ENCODE measurements around the gene HACD3.
"Not testable (repeated sequence)": the region's sequence is repeated elsewhere in the genome, so short reads cannot be mapped to it uniquely, and the experiment has no call there.

The HACD3 gene

DNA sequence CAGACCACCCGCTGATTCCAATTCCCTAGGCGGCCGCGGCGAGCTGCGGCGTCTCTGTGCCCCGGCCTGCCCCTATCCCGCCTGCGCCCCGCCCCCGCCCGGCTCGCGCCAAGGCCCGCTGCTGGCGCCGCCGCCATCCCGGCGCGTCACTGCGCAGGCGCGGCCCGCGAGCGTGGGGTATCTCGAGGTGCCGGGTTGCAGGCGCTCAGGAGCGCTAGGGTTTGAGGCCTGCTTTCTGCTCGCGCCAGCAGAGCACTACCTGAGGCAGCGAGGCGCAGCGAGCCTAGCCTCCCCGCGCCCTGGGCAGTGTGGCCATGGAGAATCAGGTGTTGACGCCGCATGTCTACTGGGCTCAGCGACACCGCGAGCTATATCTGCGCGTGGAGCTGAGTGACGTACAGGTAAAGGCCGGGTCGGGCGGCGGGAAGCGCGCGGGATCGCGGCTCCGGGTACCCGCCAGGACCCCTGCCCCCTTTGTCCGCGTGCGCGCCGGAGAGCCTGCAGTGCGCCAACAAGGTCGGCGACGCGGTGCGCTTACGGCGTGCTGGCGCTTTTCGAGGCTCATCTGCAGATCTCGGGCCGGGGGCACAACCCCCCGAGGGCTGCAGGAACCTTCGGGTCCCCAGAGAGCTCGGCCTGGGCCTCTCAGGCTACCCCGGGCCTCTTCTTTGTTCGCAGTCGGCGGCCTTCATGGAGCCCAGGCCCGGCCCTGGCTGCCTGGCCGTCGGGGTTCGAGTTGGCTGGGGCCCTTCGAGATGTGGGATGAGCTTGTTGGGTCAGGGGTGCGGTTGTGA lies at the start of gene HACD3:
Gene HACD3 (plus strand): TSS at position 146 of the 794 bp plus-strand sequence. CDS start 169 bp downstream, at position 315.
- DNase-seq: peak; percentile 96

DNA sequence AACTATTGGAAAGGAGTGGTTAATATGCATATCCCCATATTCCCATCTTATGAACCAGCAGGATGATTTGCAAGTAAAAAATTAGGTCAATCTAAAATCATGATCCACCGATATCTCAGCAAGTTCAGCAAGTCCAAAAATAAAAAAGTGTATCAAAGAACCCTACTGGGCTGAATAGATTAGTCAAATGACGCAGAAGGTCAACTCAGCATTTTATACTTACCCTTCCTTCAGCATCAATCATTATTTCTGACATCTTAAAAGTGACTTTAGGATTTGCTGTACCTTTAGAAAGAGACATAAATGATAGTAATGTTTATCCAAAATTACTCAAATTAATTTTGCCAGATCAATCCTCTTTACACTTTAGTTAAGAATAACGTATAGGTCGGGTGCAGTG lies 45.4 kb upstream of the HACD3 start:
- no peak for DNase-seq

DNA sequence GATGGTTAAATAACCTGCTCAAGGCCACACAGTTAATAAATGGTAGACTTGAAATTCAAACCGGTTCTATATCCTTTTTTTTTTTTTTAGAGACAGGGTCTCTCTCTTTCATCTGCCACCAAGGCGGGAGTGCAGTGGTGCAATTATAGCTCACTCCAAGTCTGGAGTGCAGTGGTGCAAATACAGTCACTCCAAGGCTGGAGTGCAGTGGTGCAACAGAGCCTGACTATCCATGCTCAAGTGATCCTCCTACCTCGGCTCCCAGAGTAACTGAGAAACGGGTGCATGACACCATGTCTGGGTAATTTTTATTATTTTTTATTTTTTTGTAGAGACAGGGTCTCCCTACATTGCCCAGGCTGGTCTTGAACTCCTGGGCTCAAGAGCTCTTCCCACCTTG lies 36.2 kb upstream of the HACD3 start:
- DNase-seq: no peak

DNA sequence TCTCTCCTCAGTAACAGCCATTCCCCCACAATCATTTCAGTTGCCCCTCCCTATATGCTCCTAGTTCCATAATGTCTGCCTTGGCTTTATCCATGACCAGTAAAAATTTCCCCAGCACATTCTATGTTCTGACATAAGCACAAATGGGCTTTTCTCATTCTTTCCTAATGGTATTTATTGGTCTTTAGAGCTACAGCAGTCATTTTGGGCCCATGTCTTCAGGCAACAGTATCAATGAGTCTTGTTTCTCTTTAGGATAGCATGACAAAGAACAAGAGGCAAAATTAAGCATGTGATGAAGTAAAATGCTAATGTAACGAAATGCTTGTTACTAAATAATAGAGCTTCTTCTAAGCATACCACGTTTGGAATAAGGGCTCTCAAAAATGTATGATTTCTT lies 20.9 kb upstream of the HACD3 start:
- DNase-seq: no peak

DNA sequence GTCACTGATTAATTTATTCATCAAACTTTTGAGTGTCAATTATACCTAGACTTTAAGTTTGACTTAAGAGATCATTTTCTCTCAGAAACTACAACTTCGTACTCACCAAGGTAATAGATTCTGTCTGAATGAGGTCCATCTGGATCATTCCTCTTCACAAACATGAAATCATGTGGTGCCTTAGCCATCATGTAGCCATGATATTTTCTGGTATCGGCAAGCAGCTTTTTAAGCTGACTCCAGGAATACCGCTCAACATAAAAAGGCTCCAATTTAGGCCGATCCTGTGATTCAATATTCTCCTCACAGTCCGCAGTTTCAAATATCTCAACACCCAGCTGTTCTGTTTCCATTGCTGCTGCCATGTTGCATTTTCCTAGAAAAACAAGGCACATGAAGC lies 18.1 kb upstream of the HACD3 start:
- no peak for DNase-seq

- DNase-seq: no peak
Observed at GRCh38 chr15:65512807-65513416, 17.4 kb upstream of the HACD3 start.

GRCh38 chr15:65516997-65517865 lies 13.0 kb upstream of the HACD3 start, which contains the start of gene DPP8:
Gene DPP8 (minus strand): TSS chr15:65517689. CDS start chr15:65512553, 5,136 bp downstream.
- peak; percentile 97 for DNase-seq

GRCh38 chr15:65517866-65518207 lies 12.4 kb upstream of the HACD3 start:
- DNase-seq: no peak

- DNase-seq: peak; percentile 80
Observed at GRCh38 chr15:65518633-65519285, 11.5 kb upstream of the HACD3 start.

GRCh38 chr15:65521350-65521749 lies 8.9 kb upstream of the HACD3 start:
- DNase-seq: no peak

- DNase-seq: no peak
Observed at GRCh38 chr15:65524226-65524625, 6.0 kb upstream of the HACD3 start.

- peak; percentile 52 for DNase-seq
Observed at GRCh38 chr15:65525622-65526021, 4.6 kb upstream of the HACD3 start.

DNA sequence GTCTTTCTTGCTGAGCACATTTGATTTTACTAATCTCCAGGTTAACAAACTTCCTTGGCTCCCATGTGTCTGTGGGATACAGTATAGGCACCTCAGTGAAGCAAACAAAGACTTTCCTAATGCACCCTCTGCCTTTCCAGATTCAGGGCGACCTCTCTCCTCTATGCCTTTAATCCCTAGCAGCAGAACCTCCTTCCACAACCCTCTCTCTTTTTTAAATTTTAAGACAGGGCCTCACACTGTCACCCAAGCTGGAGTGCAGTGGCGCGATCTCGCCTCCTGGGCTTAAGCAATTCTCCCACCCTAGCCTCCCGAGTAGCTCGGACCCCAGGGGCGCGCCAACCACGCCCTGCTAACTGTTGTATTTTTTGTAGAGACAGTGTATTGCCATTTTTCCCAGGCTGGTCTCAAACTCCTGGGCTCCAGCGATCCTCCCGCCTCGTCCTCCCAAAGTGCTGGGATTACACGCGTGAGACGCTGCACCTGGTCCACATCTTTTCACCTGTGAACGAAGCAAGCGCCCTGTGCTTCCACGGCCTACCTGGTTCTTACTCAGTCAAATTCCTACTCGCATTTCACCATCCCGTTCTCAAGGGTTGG lies 1.7 kb upstream of the HACD3 start:
- DNase-seq: no peak

DNA sequence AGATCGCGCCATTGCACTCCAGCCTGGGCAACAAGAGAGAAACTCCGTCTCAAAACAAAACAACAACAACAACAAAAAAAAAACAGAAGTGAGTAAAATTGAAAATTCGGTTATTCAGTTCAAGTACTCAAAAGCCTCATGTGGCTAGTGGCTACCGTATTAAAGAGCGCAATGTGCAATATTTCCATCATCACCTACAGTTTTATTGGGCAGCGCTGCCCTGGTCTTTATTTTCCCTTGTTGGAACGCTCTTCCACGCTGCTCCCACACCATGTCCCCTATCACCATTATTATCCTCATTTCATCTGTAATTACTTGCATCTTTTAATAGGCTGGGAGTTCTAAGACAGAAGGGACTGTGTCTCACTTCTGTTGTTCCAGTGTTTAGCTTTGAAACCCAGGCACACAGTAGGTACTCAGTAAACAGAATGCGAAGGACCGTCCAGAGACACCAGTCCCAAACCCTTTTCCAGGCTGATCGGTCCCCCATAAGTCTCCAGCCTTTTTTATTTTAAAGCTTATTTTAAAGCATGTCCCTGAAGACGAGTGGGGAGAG lies 423 bp upstream of the HACD3 start:
- DNase-seq: no peak

DNA sequence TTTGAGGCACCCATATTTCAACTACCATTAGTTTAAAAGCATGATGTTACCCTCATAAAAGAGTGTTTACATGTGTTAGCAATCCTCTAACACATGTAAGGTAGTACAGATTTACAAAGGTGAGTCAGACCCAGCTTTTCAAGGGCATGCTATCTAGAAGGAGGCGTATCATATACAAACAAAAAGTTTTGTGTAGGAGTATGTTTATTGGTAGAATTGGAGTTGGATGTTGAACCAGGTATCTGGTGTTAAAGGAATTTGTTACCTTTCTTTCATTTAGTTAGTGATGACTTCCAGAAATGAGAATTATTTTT lies 2.4 kb downstream of the HACD3 start:
- DNase-seq: no peak

GRCh38 chr15:65533057-65533756 lies 2.9 kb downstream of the HACD3 start:
- DNase-seq: peak; percentile 24

DNA sequence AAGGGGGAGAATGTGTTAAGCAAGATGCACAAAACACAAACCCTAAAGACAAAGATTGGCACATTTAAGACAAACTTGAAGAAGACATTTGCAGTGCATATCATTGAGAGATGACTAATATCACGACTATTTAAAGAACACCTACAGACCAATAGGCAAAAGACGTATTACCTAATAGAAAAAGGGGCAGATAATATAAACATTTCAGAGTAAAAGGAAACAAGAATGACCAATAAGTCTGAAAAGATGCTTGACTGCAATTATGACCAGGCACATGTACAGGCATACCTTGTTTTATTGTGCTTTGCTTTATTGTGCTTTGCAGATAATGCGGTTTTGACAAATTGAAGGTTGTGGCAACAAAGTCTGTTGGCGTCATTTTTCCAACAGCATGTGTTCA lies 4.9 kb downstream of the HACD3 start:
- no peak for DNase-seq

GRCh38 chr15:65540314-65540713 lies 10.1 kb downstream of the HACD3 start:
- DNase-seq: no peak

- DNase-seq: no peak
Observed at GRCh38 chr15:65541231-65541820, 11.1 kb downstream of the HACD3 start.

DNA sequence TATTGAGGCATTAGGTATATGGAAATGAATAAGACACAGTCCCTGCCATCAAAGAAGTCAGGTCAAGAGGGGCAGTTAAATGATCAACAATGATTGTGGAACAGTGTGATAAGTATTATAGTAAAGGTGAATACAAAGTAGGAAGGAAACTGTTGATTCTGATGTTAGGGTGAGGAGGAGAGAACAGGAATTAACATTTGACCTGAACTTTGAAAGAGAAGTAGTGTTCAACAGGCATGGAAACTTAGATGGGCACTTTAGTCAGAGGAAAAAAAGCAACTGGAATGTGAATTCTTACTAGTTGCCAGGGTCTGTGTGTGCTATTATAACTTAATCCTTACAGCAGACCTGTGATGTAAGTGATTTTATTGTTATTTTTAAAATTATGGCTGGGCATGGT lies 17.6 kb downstream of the HACD3 start:
- DNase-seq: no peak

GRCh38 chr15:65549288-65549687 lies 19.0 kb downstream of the HACD3 start:
- DNase-seq: not testable (repeated sequence)

Measured in NCI-H69 (cell line).